ENCODE measurements around the gene SALL4. TPM values are rescaled to one million over a fixed set of nuclear protein-coding genes. Genes with fewer than 3 reads are reported as not detected.

The SALL4 gene
- total RNA-seq (ENCODE audit: low replicate concordance), result 0.12 and 0.15 TPM in 2 replicates

DNA sequence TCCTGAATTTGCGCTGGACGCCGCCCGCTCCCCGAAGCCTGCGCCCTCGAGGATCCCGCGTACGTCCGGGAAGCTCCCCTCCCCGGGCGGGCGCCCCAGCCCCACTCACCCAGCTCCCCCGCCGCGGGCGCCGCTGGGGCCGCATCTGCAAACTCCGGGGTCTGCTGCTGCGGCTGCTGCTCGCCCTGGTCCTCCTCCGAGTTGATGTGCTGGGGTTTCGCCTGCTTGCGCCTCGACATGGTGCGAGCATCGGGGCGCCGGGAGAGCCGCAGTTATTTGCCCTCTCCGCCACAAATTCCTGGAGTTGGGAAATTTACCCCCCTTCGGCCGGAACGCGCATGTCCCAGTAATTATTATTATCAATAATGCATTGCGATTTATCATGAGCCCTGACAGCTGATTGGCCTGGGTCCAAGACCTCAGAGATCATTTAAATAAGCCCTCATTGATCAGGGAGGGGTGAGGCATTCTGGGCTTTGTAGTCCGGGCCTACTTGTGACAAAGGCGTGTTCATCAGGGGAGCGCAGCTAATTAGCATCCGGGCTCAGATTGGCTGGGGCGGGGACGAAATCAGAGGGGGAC, at the start of gene SALL4:
SALL4 (minus strand) TSS at position 352 of the 582 bp plus-strand sequence; CDS start at position 239, 113 bp downstream.

DNA sequence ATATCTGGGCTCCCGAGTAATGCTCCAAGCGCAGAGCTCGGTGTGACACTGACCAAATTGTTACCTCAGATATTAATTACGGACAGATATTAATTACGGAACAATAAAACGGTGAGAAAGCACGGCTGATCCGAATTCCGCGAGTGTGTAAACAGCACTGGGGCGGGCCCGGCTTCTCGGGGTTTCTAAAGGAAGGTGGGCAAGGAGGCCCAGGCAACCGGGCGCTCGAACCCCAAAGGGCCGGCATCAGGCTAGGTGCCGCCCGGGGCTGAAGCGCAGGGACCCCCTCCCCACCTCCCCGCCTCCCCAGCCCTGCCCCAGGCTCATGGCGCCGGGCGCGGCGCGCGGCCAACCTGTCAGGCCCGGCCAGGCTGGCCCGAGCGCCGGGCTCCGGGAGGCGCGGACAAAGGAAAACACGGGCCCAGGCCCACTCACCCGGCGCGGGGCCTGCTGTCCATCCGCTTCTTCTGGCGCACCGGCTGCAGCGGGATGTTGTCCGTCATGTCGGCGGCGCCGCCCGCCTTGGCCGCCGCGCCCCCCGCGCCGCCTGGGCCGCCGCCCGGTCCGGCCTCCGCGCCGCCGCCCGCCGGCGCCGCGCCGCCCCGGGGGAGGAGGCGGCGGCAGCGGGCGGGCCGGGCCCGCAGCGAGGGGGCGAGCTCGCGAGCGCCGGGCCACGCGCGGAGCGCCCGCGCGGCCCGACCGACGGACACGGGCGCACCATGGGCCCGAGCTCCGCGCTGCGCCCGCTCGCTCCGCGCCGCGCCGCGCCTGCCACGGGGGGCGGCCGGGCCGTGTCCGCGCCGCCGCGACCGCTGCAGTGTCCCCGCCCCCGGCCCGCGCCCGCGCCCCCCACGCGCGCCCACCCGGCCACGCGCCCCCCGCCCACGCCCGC, 34.2 kb downstream of the SALL4 start, which contains the start of gene ATP9A:
ATP9A (minus strand) TSS at position 524 of the 892 bp plus-strand sequence; CDS start at position 503, 21 bp downstream.

Other genes starting within 250 kb of the SALL4 start
- gene ATP9A, start 34.1 kb downstream of the SALL4 start, total RNA-seq (ENCODE audit: low replicate concordance), result 24.1 and 82.1 TPM in 2 replicates